ENCODE measurements around the gene DCAF5. TPM values are rescaled to one million over a fixed set of nuclear protein-coding genes. Genes with fewer than 3 reads are reported as not detected.

DCAF5 gene
- total RNA-seq, 2 experiments from 2014 or later: 45.7 to 50.3 TPM

DNA sequence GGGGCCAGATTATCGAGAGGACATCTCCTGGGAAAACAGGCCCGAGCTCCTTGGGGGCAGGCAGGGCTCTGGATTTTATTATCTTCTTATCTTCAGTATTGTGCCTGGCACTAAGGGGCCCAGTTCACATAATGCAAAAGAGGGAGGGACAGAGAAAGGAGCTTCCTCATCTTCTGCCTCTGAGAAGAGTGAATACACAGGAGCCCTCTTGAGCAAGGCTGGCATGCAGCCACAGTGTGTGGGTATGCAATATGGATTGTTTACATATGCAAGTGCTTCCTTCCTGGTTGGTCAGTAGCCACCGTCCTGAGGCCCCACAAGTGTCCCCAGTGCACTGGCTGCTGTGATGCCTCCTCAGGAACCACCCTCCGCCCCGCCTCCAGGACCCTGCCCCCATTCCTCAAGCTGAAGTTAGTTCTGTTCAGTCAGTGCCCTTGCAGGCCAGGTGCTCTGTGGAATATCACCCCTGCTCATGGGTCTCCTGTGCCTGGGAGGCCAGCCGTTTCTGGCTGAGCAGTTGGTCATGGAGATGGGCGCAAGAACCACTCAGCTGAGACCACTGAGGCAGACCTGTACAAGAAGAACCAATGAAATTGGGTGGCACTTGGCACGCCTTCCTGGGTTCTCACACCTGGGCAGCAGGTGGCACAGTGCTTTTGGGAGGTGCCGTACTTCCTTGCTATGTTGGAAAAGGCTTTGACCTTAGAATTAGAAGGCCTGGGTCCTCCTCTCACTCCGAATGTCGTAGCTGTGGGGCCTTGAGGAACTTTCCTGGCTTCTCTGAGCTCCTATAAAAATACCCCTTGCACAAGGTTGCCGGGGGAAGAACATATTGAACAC, 138.8 kb downstream of the DCAF5 start:
- no peak for DNase-seq
- ChIA-PET POLR2A (no interaction called here), CTCF (no interaction called here)
- no peaks in the 10 kb centered on the region for H3K36me3 Mint-ChIP-seq (ENCODE audit: low read depth)
- no peaks in the 10 kb centered on the region for H3K9me3 Mint-ChIP-seq
- no peak overlapping the region for H3K27ac Mint-ChIP-seq
- H3K4me3 Mint-ChIP-seq: no peak overlapping the region
- H3K27me3 Mint-ChIP-seq: peaks cover 3% of the 10 kb centered on the region
- H3K4me1 Mint-ChIP-seq: peaks cover 8% of the 10 kb centered on the region

DNA sequence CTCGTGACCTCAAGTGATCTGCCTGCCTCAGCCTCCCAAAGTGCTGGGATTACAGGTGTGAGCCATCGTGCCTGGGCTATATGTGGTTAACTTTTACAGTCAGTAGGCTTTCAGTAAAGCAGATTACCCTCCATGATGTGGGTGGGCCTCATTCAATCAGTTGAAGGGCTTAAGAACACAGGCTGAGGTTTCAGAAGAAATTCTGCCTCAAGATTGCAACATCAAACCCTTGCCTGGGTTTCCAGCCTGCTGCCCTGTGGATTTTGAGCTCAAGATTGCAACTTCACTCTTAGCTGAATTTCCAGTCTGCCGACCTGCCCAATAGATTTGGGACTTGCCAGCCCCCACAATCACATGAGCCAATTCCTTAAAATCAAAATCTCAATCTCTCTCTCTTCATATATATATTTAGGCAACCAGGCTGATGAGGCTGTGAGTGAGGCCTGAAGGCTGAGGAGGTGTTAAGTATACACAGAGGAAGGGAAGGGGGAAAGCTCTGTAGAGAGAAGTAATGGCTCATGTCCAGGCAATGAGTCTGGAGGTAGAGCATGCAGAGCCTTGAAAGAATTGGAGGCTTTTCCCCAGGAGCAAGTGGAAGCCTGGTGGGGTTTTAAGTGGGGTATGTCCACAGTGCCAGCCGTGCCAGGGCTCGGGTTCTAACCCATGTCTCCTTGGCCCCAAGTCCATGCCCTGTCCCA, 140.5 kb downstream of the DCAF5 start:
- POLR2A ChIA-PET: no interaction called here
- CTCF ChIA-PET: interaction anchor here (0.7 to 1.0 kb wide), 2 partner anchors 101 to 563 kb away, joined by 3 read pairs; no protein-coding TSS in a partner anchor
- no peaks in the 10 kb centered on the region for H3K9me3 Mint-ChIP-seq
- DNase-seq: no peak
- peaks cover 8% of the 10 kb centered on the region for H3K4me1 Mint-ChIP-seq
- H3K27ac Mint-ChIP-seq: no peak overlapping the region
- no peak overlapping the region for H3K4me3 Mint-ChIP-seq
- no peaks in the 10 kb centered on the region for H3K36me3 Mint-ChIP-seq (ENCODE audit: low read depth)
- no peaks in the 10 kb centered on the region for H3K27me3 Mint-ChIP-seq

GRCh38 chr14:69010648-69011047, 142.3 kb downstream of the DCAF5 start:
- ChIA-PET CTCF (no interaction called here), POLR2A (no interaction called here)
- no peaks in the 10 kb centered on the region for H3K36me3 Mint-ChIP-seq (ENCODE audit: low read depth)
- no peak for DNase-seq
- no peak overlapping the region for H3K4me3 Mint-ChIP-seq
- H3K9me3 Mint-ChIP-seq: no peaks in the 10 kb centered on the region
- peaks cover 10% of the 10 kb centered on the region for H3K4me1 Mint-ChIP-seq
- H3K27me3 Mint-ChIP-seq: peaks cover 2% of the 10 kb centered on the region
- no peak overlapping the region for H3K27ac Mint-ChIP-seq

- DNase-seq: no peak
- no peak overlapping the region for H3K4me3 Mint-ChIP-seq
- H3K4me1 Mint-ChIP-seq: peaks cover 12% of the 10 kb centered on the region
- peaks cover 12% of the 10 kb centered on the region for H3K27me3 Mint-ChIP-seq
- H3K27ac Mint-ChIP-seq: no peak overlapping the region
- POLR2A ChIA-PET: no interaction called here
- H3K9me3 Mint-ChIP-seq: no peaks in the 10 kb centered on the region
- CTCF ChIA-PET: no interaction called here
- H3K36me3 Mint-ChIP-seq (ENCODE audit: low read depth): no peaks in the 10 kb centered on the region
Measured at GRCh38 chr14:69008421-69008884, 144.5 kb downstream of the DCAF5 start.

- H3K9me3 Mint-ChIP-seq: no peaks in the 10 kb centered on the region
- POLR2A ChIA-PET: no interaction called here
- CTCF ChIA-PET: interaction anchor here (0.7 kb wide), 1 partner anchor 9 kb away, joined by 4 read pairs; no protein-coding TSS in a partner anchor
- peaks cover 14% of the 10 kb centered on the region for H3K27me3 Mint-ChIP-seq
- H3K4me1 Mint-ChIP-seq: peaks cover 16% of the 10 kb centered on the region
- no peak overlapping the region for H3K4me3 Mint-ChIP-seq
- no peaks in the 10 kb centered on the region for H3K36me3 Mint-ChIP-seq (ENCODE audit: low read depth)
- no peak overlapping the region for H3K27ac Mint-ChIP-seq
- DNase-seq: no peak
Measured at GRCh38 chr14:69006346-69006745, 146.6 kb downstream of the DCAF5 start.

DNA sequence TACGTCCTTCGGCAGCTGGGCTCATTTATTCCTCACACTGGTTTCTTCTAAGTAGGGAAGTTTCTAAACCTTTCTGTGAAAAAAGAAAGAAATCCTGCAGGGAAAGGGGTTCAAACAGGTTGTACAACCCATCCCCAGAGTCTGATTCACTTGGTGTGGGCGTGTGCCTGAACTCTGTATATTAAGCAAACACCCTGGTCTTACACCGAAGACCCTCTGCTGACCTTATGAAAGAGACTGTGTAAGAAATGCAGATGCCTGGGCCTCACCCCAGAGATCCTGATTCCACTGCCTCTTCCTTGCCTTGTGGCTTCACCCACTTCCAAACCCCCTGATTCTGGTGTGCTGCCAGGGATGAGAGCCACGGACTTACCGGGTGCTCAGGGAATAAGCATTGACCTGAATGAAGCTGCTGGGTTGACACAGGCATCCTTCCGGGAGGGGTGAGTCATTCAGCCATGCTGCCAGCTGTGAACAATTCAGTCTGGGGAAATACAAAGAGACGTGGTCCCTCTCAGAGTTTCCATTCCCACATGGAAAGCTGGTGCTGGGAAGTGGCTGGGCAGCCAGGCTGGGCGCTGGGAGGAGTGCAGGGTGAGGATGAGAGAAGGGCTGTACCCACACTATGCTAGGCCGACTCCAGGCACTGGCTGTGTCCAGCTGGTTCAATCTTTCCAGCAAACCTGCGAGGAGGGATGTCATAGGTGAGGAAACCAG, 147.3 kb downstream of the DCAF5 start:
- peaks cover 14% of the 10 kb centered on the region for H3K27me3 Mint-ChIP-seq
- DNase-seq: no peak

GRCh38 chr14:69004731-69005431, 148.0 kb downstream of the DCAF5 start:
- peaks cover 14% of the 10 kb centered on the region for H3K27me3 Mint-ChIP-seq
- no peak overlapping the region for H3K4me3 Mint-ChIP-seq
- ChIA-PET CTCF (no interaction called here), POLR2A (no interaction called here)
- H3K36me3 Mint-ChIP-seq (ENCODE audit: low read depth): no peaks in the 10 kb centered on the region
- DNase-seq: no peak
- no peak overlapping the region for H3K27ac Mint-ChIP-seq
- H3K9me3 Mint-ChIP-seq: no peaks in the 10 kb centered on the region
- H3K4me1 Mint-ChIP-seq: peaks cover 8% of the 10 kb centered on the region

More for the DNA sequence above, 147.3 kb downstream of the DCAF5 start:
- ChIA-PET POLR2A (no interaction called here), CTCF (interaction anchor here (0.7 kb wide), 1 partner anchor 8 kb away, joined by 4 read pairs; no protein-coding TSS in a partner anchor)
- no peaks in the 10 kb centered on the region for H3K9me3 Mint-ChIP-seq
- no peak overlapping the region for H3K4me3 Mint-ChIP-seq
- H3K4me1 Mint-ChIP-seq: peaks cover 13% of the 10 kb centered on the region
- H3K36me3 Mint-ChIP-seq (ENCODE audit: low read depth): no peaks in the 10 kb centered on the region
- H3K27ac Mint-ChIP-seq: no peak overlapping the region

DNA sequence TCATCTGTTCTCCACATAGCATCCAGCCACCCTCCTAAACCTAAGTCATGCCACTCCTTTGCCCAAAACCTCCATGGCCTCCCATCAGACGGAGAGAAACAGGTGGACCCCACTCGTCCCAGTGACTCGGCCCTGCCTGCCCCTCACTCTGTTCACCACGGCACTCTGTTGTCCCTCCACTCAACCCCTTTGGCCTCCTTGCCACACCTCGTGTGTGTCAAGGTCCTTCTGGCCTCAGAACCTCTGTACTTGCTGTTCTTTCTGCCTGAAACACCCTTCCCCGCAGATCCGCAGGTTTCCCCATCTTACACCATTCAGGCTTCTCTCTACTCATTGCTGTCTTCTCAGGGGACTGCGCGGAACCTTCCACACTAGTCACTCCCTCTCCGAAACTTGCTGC, 149.3 kb downstream of the DCAF5 start:
- Mint-ChIP-seq H3K4me1 (peaks cover 8% of the 10 kb centered on the region), H3K4me3 (no peak overlapping the region), H3K9me3 (no peaks in the 10 kb centered on the region), H3K36me3 (ENCODE audit: low read depth) (no peaks in the 10 kb centered on the region), H3K27ac (no peak overlapping the region), H3K27me3 (peaks cover 14% of the 10 kb centered on the region)
- DNase-seq: no peak
- ChIA-PET CTCF (interaction anchor here (1.6 kb wide), 1 partner anchor 89 kb away, joined by 3 read pairs; no protein-coding TSS in a partner anchor), POLR2A (no interaction called here)

DNA sequence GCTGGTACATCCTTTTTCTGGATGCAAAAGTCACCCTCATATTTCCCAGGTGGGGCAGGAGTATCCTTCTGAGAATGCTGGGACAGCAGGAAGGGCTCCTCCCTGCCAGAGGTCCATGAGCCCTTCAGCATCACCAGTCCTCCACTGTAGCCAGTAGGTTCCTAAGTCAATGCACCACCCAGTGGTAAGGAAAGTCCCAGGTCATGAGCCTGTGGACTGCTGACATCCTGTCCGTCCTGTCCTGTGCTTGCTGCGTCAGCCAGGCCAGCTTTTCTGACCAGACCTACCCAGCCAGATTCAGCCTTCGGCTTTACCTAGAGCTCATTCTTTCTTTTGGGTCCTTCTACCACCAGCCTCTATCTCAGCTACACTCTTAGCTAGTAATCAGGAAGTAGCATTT, 150.8 kb downstream of the DCAF5 start:
- ChIA-PET CTCF (interaction anchor here (1.2 to 2.1 kb wide), 3 partner anchors 24 to 91 kb away, joined by 3 to 4 read pairs (median 3); no protein-coding TSS in a partner anchor), POLR2A (no interaction called here)
- H3K27me3 Mint-ChIP-seq: peaks cover 14% of the 10 kb centered on the region
- no peak overlapping the region for H3K27ac Mint-ChIP-seq
- DNase-seq: no peak
- H3K36me3 Mint-ChIP-seq (ENCODE audit: low read depth): no peaks in the 10 kb centered on the region
- H3K9me3 Mint-ChIP-seq: no peaks in the 10 kb centered on the region
- peaks cover 15% of the 10 kb centered on the region for H3K4me1 Mint-ChIP-seq
- no peak overlapping the region for H3K4me3 Mint-ChIP-seq

GRCh38 chr14:69001375-69001774, 151.5 kb downstream of the DCAF5 start:
- H3K27ac Mint-ChIP-seq: no peak overlapping the region
- DNase-seq: no peak
- CTCF ChIA-PET: interaction anchor here (0.6 to 2.1 kb wide), 3 partner anchors 24 to 101 kb away, joined by 3 to 5 read pairs (median 4); no protein-coding TSS in a partner anchor
- H3K9me3 Mint-ChIP-seq: no peaks in the 10 kb centered on the region
- H3K4me3 Mint-ChIP-seq: no peak overlapping the region
- H3K36me3 Mint-ChIP-seq (ENCODE audit: low read depth): no peaks in the 10 kb centered on the region
- POLR2A ChIA-PET: no interaction called here
- peaks cover 14% of the 10 kb centered on the region for H3K27me3 Mint-ChIP-seq
- H3K4me1 Mint-ChIP-seq: peaks cover 16% of the 10 kb centered on the region

Data from activated CD4-positive, alpha-beta memory T cell treated with anti-CD3 and anti-CD28 coated beads, Interleukin-2, amount 10 ng/mL, durations not matched to agents 7 days and 5 days (primary cell).